Mucosa of descending colon (tissue), 3 donors: ENCODE results near the gene PDE3A. TPM values are rescaled to one million over a fixed set of nuclear protein-coding genes. Genes with fewer than 3 reads are reported as not detected.

ENCODE experiments used
- ATAC-seq: fragments of 200-7000 bp; cut with Tn5 transposase; one replicate; pipeline ENCODE4 v1.9.1; 2020; ENCODE audit warnings: mild to moderate bottlenecking, moderate library complexity
- DNase-seq, 3 donors: peaks; one replicate each; pipeline ENCODE4 v3.0.0-alpha.2; 2020
- H3K36me3 ChIP-seq: fragments of 200-600 bp; one replicate; pipeline ENCODE4 v1.8.0; 2021; ENCODE audit warnings: low read depth, mild to moderate bottlenecking
- H3K4me1 ChIP-seq: fragments of 200-600 bp; one replicate; pipeline ENCODE4 v1.8.0; 2021; ENCODE audit warnings: low read depth, mild to moderate bottlenecking
- H3K4me3 ChIP-seq: fragments of 200-600 bp; one replicate; pipeline ENCODE4 v1.8.0; 2021; ENCODE audit warnings: mild to moderate bottlenecking
- H3K9me3 ChIP-seq: fragments of 200-600 bp; one replicate; pipeline ENCODE4 v1.8.0; 2021; ENCODE audit warnings: mild to moderate bottlenecking
- CTCF ChIP-seq: fragments of 200-600 bp; IDR thresholded peaks from one replicate; pipeline ENCODE4 v1.8.0; 2022; ENCODE audit warnings: antibody characterized with exemption, mild to moderate bottlenecking
- intact Hi-C, 2 donors: fragments of 100-400 bp; cut with DNase I in 1 of 2; cut with micrococcal nuclease in 1 of 2; formaldehyde crosslinking; loops; one replicate each; pipeline versions ENCODE4 v1.11.0 to v1.11.1; 2022; cut with DNase I, micrococcal nuclease
- total RNA-seq, 3 donors: library from RNA; stranded (reverse); fragmentation: NEBNext Ultra II Directional in 2 of 3; extraction: Animal tissue kit (Norgen Biotek cat#: 25700) in 2 of 3; gene quantifications; one replicate each; pipeline versions ENCODE4 v1.2.1 to v1.2.4, GENCODE V29; 2021 to 2023
- donor health status: DM: no; HTN: no; CAD: no; lungs with moderate emphysema.
- donor health status: DM: no; HTN: no; CAD: no.
- donor health status: DM: no; HTN: yes; CAD: no.

PDE3A gene
- total RNA-seq, 3 donors from 2014 or later, result 47.2 to 84.1 (median 83.9) TPM

- DNase-seq, result no peak
- intact Hi-C loops, result no loop called here
- H3K4me3 ChIP-seq, result no peak overlapping the region
- no peaks in the 10 kb centered on the region for H3K36me3 ChIP-seq
- ATAC-seq, result no peak
- no peaks in the 10 kb centered on the region for H3K9me3 ChIP-seq
- no peaks in the 10 kb centered on the region for H3K4me1 ChIP-seq
- no peak for TF ChIP-seq CTCF
These were observed 22.5 kb upstream of the PDE3A start for GRCh38 chr12:20345866-20346265.

DNA sequence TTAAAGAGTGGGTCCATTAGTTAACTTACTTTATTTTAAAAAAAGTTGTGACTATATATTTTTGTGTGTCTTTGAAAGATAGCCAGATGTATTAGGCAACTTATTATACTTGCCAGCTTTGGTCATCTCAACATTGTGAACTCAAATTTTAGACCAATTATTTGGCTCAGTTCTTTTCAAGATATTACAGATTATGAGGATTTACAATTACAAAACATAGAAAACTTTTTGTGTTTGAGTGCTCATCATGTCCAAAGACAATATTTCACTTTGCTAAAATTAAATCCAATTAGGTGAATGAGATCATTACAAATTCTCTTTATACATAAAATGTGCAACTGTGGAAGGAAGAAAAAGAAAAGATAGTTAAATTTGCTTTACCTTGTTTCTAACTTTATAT is 18.3 kb upstream of the PDE3A start:
- DNase-seq (no peak), ATAC-seq (no peak)
- no peak for TF ChIP-seq CTCF
- H3K9me3 ChIP-seq, result no peaks in the 10 kb centered on the region
- intact Hi-C loops, result no loop called here
- H3K4me1 ChIP-seq, result no peaks in the 10 kb centered on the region
- H3K4me3 ChIP-seq, result no peak overlapping the region
- no peaks in the 10 kb centered on the region for H3K36me3 ChIP-seq

DNA sequence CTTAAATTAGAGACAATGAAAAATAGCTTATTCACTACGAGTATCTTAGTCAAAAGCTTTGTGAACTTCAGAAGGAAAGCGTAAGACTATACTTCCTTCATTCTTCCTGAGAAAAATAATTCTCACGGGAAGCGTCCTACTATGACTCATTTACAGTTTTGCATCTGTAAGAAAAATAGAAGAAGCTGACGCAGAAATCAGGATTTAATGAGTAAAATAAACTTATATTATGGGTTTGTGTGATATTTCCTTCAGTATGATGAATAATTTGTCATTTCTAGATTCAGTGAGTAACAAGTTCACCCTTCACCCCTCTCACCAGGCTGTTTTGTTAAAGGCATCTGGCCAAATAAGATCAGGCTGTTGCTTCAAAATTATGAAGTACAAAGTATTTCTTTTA is 17.8 kb upstream of the PDE3A start:
- intact Hi-C loops, result no loop called here
- no peaks in the 10 kb centered on the region for H3K4me1 ChIP-seq
- H3K4me3 ChIP-seq, result no peak overlapping the region
- no peak for ATAC-seq
- no peak for DNase-seq
- H3K9me3 ChIP-seq, result no peaks in the 10 kb centered on the region
- TF ChIP-seq CTCF, result no peak
- no peaks in the 10 kb centered on the region for H3K36me3 ChIP-seq

DNA sequence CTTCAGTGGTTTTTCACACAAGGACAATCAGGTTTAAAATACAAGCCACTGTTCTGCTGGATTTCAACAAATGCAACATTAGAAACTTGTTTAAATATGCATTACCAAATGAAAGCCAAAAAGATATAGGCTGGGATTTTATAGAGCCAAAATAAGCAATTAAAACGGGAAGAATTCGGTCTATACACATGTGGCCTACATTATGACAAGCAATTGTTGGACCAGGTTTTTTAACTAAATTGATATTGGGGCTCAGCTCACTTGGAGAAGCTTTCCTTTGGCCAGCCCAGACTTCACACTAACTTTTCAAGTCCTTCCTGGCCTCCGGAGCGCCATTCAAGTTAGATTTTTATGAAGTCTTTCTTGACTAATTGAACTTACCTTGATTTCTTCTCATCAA is 16.9 kb upstream of the PDE3A start:
- ATAC-seq, result no peak
- Histone ChIP-seq H3K36me3 (no peaks in the 10 kb centered on the region), H3K4me1 (no peaks in the 10 kb centered on the region), H3K4me3 (no peak overlapping the region), H3K9me3 (no peaks in the 10 kb centered on the region)
- intact Hi-C loops, result no loop called here
- DNase-seq, result no peak
- no peak for TF ChIP-seq CTCF

- H3K36me3 ChIP-seq, result no peaks in the 10 kb centered on the region
- DNase-seq (no peak), ATAC-seq (no peak)
- H3K4me3 ChIP-seq, result no peak overlapping the region
- no peaks in the 10 kb centered on the region for H3K4me1 ChIP-seq
- intact Hi-C loops, result no loop called here
- no peaks in the 10 kb centered on the region for H3K9me3 ChIP-seq
- no peak for TF ChIP-seq CTCF
These were observed 12.3 kb upstream of the PDE3A start for GRCh38 chr12:20356048-20356447.

GRCh38 chr12:20360407-20360806 is 7.9 kb upstream of the PDE3A start:
- Histone ChIP-seq H3K36me3 (no peaks in the 10 kb centered on the region), H3K4me3 (no peak overlapping the region), H3K9me3 (no peaks in the 10 kb centered on the region), H3K4me1 (no peaks in the 10 kb centered on the region)
- ATAC-seq, result no peak
- intact Hi-C loops, result no loop called here
- no peak for DNase-seq
- TF ChIP-seq CTCF, result no peak
